Erythroblast (primary cell): ENCODE data around the gene MBNL2.
A peak's percentile ranks its signal among the peaks of the same experiment; 100 is the strongest.

ENCODE experiments used
- DNase-seq, 2 experiments: peaks; one replicate each; lab custom pipeline; 2025; lab: John Stamatoyannopoulos, UW
- GATA1 ChIP-seq: IDR thresholded peaks from 2 replicates; pipeline ENCODE4 v1.6.1; 2011; ENCODE audit warnings: low read depth, mild to moderate bottlenecking, control low read depth, low read length, moderate library complexity
- POLR2A ChIP-seq: IDR thresholded peaks from 2 replicates; pipeline ENCODE4 v1.6.1; 2011; ENCODE audit warnings: mild to moderate bottlenecking, low read length

Gene MBNL2

DNA sequence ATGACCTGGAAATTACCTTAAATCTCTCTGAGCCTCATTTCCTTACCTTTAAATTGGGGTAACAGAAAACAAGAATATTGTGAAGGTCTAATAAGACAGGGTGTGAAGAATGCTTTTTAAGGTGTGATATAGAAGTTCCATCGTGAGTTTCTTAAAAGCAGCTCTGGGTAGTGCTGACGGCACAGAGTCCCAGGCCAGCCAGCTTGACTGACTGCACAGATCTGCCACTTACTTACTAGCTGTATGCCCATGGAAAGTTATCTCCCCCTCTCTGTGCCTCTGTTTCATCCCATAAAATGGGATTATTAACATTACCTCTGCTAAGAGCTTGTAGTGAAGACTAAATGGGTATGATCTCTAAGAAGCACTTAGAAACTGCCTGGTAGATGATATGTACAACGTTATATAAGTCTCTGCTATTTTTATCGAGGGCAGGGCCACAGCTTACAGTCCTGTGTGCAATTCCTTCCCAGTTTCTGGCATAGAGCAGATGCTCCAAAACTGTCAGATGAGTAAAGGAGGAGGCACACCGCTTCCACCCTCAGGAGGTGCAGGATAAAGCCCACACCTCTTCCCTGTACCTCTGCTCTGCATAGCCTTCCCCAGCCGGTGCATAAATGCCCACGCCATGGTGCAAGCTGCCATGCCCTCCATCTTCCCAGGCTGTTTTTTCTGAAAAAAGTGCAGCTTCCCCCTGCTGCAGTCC lies 99.6 kb downstream of the MBNL2 start:
- TF ChIP-seq POLR2A: no peak
- no peak for TF ChIP-seq GATA1
- DNase-seq: no peak

GRCh38 chr13:97322740-97323342 lies 100.7 kb downstream of the MBNL2 start:
- TF ChIP-seq GATA1: no peak
- no peak for TF ChIP-seq POLR2A
- DNase-seq: no peak

- TF ChIP-seq POLR2A (no peak), GATA1 (no peak)
- DNase-seq: no peak
Observed at GRCh38 chr13:97324115-97324514, 102.0 kb downstream of the MBNL2 start.

GRCh38 chr13:97325738-97326137 lies 103.6 kb downstream of the MBNL2 start:
- TF ChIP-seq POLR2A (no peak), GATA1 (no peak)
- DNase-seq: no peak

GRCh38 chr13:97327086-97327485 lies 105.0 kb downstream of the MBNL2 start:
- TF ChIP-seq GATA1 (no peak), POLR2A (no peak)
- DNase-seq: peak; percentile 75 to 77

- peak; percentile 87 to 96 for DNase-seq
- TF ChIP-seq GATA1 (peak; percentile 75), POLR2A (peak; percentile 22)
Observed at GRCh38 chr13:97327506-97328221, 105.5 kb downstream of the MBNL2 start.

DNA sequence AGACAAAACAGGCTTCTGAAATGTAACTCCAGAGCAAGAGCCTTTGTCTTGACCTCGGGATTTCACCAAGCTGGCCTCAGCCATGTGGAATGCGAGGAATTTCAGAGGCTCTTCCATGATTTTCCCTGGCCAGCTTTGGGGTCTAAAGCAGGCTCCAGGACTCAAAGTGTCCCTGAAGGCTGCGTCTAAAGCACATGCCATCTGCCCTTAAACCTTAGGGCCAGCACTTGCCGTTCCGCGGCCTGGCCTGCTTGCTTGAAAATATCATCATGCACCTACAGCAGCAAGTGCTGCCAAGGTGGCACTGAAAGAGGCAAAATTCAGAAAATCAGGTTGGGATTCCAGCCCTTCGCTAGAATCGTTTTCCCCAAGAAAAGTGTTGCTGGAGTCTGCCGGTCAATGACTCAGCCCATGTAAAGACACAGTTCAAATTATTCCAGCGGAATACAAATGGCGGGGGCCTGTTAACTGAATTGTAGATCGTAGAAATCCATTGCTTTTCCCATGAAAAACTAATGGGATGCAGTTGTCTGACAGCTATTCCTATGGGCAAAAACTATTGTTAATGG lies 106.2 kb downstream of the MBNL2 start:
- DNase-seq: peak in 1 of 2 experiments; percentile 48
- TF ChIP-seq POLR2A: no peak
- no peak for TF ChIP-seq GATA1

DNA sequence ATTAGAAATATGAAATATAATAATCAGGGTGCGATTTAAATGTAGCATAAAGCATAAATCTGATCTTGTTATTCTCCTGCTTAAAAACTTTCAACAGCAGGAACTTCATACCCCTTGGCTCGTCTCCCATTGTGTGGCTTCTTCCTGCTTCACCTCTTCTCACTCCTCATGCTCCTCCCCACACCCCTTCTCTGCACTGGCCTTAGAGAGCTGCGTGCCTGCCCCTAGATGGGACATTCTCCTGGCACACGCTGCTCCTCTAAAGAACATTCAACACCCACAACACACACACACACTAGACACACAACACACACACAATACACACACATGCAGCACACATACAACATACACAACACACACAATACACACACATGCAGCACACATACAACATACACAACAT lies 107.2 kb downstream of the MBNL2 start:
- TF ChIP-seq GATA1 (no peak), POLR2A (no peak)
- peak; percentile 47 to 50 for DNase-seq

DNA sequence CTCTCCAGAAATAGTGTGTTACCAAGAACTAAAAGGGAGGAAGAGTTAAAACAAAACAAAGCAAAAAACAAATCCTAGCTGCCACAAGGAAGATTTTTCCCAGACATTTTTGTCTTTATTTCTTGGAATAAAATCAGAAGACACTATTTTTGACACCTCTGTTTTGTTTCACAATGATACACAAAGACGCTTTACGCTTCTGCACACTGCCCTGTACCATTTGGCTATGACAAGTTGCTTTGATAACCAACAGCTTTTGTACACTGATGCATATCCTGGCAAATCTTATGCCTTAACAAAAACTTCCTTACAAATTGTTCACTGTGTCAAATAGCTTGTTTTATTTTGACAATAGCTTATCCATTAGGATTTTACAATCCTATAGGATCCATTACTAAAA lies 108.3 kb downstream of the MBNL2 start:
- no peak for TF ChIP-seq GATA1
- TF ChIP-seq POLR2A: no peak

DNA sequence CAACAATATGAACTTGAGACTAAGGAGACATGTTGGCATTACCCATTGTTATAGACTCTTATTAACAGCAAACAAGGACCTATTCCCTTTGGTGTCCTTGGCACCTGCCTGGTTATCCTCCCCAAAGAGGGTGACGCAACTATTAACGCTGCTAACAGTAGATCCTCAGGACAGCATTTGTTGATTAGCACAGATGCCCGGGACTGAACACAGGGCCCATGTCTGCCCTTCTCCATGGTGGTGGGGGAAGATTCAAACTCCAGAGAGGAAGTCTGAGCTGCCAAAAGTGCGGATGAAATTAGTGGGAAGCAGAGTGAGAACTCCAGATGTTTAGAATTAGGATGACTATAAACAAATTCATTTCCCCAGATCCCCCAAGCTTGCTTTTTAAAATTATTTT lies 110.6 kb downstream of the MBNL2 start:
- no peak for DNase-seq
- no peak for TF ChIP-seq POLR2A
- TF ChIP-seq GATA1: no peak

More for the DNA sequence above, 108.3 kb downstream of the MBNL2 start:
- DNase-seq: no peak

GRCh38 chr13:97333983-97334382 lies 111.8 kb downstream of the MBNL2 start:
- DNase-seq: peak; percentile 16 to 17
- TF ChIP-seq GATA1 (no peak), POLR2A (no peak)

DNA sequence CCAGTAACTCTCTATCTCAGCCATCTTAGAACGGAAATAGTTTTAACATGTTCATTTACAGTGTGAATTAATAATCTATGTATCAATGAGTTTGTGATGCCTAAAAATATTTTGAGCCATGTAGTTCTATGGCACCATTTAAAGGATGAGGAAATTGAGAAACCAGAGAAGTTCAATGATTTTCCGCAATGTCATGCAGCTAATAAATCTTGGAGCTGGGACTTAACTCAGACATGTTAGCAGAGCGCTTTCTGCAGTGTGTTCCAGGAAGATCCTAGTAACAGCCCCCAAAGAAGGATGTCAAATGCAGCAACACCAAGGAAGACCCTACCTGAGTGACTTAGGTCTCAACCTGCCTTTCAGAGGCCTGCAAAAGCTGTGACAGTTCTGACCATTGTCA lies 112.6 kb downstream of the MBNL2 start:
- TF ChIP-seq POLR2A (no peak), GATA1 (no peak)
- no peak for DNase-seq

DNA sequence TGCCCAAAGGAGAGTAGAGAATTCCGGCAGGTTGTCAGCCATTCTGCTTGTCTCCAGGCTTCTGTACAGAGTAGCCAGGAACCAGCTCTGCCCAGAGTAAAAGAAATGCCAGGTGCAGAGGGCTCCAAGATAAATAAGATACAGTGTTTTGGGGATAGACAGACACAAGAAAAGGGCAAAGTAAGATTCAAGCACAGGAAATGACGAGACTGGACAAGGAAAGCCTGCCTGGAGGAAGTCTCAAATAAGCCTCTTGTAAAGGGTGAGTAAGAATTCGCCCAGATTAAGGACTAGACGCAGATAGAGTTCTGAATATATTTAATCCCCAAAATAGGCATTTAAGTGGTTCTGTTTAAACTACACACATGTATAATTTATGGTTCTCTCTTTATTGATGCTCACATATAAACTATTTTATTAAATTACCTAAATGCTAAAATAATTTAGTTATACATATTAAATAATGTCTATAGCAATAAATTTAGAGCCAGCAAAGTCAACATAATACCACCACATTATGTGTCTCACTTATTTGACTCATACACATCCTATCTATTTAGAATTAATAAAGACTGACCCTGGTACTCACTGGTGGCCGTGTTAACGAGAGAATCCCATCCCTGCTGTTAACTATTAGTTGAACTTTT lies 113.5 kb downstream of the MBNL2 start:
- TF ChIP-seq POLR2A: no peak
- no peak for TF ChIP-seq GATA1

DNA sequence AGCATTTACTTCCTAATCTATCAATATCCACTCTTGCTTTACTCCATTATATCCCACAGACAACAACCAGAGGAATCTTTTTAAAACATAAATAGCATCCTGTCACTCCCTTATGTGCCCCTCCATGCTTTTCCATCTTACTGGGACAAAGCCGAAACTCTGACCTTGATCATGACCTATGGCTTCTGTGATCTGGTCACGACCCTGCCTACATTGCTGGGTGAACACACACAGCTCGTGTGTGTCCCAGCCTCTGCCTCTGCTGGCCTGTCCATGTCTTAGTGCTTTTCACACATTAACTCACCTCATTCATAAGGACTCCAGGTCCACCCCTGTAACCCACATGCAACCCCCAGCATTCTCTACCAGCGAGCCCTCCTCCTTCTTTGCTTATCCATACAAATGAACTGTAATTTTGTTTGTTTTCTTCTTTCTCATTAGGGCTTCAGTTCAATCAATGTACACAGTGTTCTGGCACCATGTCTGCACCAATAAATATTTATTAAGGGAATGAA lies 115.9 kb downstream of the MBNL2 start:
- no peak for DNase-seq
- TF ChIP-seq POLR2A: no peak
- TF ChIP-seq GATA1: no peak

More for the DNA sequence above, 113.5 kb downstream of the MBNL2 start:
- no peak for DNase-seq
